ENCODE results near the gene MTERF2. TPM values are rescaled to one million over a fixed set of nuclear protein-coding genes. Genes with fewer than 3 reads are reported as not detected.

Gene MTERF2
- total and polyA plus RNA-seq, 2 of the 13 experiments (the other 11 are each of a cell fraction or from before 2014, with no cell fraction given) = 8.0 to 11.6 TPM

GRCh38 chr12:106980944-106981343, 6.0 kb downstream of the MTERF2 start:
- no TSS peak for BruUV-seq (replicated peaks)
- CTCF ChIA-PET (ENCODE audit: low intra/inter-chr PET ratio, low total read pairs) = no interaction called here
- intact Hi-C loops (cut with micrococcal nuclease; ENCODE audit: unreplicated experiment) = no loop called here
- TF ChIP-seq ZNF558 (CRISPR knock-in tag; IDR thresholded peaks at IDR 0.05; ENCODE audit: borderline replicate concordance) (no peak), GFI1 (CRISPR knock-in tag; IDR thresholded peaks at IDR 0.05; ENCODE audit: borderline replicate concordance) (no peak), SYNCRIP (IDR thresholded peaks at IDR 0.05; ENCODE audit: insufficient read depth, low read depth, low read length) (no peak), ZNF10 (CRISPR knock-in tag; IDR thresholded peaks at IDR 0.05; ENCODE audit: borderline replicate concordance, low read depth) (no peak), ZFP41 (CRISPR knock-in tag; IDR thresholded peaks at IDR 0.05; ENCODE audit: borderline replicate concordance) (no peak), ZNF660 (CRISPR knock-in tag; IDR thresholded peaks at IDR 0.05; ENCODE audit: borderline replicate concordance, low read depth) (no peak), RFX3 (CRISPR knock-in tag; IDR thresholded peaks at IDR 0.05) (no peak), ZNF607 (CRISPR knock-in tag; IDR thresholded peaks at IDR 0.05; ENCODE audit: borderline replicate concordance) (no peak), ZNF557 (CRISPR knock-in tag; IDR thresholded peaks at IDR 0.05) (no peak), ATF4 (CRISPR knock-in tag; IDR thresholded peaks at IDR 0.05) (no peak), ZNF274 (CRISPR knock-in tag; IDR thresholded peaks at IDR 0.05) (no peak), ARHGAP35 (CRISPR knock-in tag; IDR thresholded peaks at IDR 0.05; ENCODE audit: borderline replicate concordance) (no peak), SATB2 (CRISPR knock-in tag; IDR thresholded peaks at IDR 0.05) (no peak), ZNF629 (CRISPR knock-in tag; conservative IDR thresholded peaks at IDR 0.05) (no peak)
- TF ChIP-seq, protein P1, sequence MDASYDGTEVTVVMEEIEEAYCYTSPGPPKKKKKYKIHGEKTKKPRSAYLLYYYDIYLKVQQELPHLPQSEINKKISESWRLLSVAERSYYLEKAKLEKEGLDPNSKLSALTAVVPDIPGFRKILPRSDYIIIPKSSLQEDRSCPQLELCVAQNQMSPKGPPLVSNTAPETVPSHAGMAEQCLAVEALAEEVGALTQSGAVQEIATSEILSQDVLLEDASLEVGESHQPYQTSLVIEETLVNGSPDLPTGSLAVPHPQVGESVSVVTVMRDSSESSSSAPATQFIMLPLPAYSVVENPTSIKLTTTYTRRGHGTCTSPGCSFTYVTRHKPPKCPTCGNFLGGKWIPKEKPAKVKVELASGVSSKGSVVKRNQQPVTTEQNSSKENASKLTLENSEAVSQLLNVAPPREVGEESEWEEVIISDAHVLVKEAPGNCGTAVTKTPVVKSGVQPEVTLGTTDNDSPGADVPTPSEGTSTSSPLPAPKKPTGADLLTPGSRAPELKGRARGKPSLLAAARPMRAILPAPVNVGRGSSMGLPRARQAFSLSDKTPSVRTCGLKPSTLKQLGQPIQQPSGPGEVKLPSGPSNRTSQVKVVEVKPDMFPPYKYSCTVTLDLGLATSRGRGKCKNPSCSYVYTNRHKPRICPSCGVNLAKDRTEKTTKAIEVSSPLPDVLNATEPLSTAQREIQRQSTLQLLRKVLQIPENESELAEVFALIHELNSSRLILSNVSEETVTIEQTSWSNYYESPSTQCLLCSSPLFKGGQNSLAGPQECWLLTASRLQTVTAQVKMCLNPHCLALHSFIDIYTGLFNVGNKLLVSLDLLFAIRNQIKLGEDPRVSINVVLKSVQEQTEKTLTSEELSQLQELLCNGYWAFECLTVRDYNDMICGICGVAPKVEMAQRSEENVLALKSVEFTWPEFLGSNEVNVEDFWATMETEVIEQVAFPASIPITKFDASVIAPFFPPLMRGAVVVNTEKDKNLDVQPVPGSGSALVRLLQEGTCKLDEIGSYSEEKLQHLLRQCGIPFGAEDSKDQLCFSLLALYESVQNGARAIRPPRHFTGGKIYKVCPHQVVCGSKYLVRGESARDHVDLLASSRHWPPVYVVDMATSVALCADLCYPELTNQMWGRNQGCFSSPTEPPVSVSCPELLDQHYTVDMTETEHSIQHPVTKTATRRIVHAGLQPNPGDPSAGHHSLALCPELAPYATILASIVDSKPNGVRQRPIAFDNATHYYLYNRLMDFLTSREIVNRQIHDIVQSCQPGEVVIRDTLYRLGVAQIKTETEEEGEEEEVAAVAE (CRISPR knock-in tag; IDR thresholded peaks at IDR 0.05; ENCODE audit: borderline replicate concordance) = no peak
- TF ChIP-seq, protein P2, sequence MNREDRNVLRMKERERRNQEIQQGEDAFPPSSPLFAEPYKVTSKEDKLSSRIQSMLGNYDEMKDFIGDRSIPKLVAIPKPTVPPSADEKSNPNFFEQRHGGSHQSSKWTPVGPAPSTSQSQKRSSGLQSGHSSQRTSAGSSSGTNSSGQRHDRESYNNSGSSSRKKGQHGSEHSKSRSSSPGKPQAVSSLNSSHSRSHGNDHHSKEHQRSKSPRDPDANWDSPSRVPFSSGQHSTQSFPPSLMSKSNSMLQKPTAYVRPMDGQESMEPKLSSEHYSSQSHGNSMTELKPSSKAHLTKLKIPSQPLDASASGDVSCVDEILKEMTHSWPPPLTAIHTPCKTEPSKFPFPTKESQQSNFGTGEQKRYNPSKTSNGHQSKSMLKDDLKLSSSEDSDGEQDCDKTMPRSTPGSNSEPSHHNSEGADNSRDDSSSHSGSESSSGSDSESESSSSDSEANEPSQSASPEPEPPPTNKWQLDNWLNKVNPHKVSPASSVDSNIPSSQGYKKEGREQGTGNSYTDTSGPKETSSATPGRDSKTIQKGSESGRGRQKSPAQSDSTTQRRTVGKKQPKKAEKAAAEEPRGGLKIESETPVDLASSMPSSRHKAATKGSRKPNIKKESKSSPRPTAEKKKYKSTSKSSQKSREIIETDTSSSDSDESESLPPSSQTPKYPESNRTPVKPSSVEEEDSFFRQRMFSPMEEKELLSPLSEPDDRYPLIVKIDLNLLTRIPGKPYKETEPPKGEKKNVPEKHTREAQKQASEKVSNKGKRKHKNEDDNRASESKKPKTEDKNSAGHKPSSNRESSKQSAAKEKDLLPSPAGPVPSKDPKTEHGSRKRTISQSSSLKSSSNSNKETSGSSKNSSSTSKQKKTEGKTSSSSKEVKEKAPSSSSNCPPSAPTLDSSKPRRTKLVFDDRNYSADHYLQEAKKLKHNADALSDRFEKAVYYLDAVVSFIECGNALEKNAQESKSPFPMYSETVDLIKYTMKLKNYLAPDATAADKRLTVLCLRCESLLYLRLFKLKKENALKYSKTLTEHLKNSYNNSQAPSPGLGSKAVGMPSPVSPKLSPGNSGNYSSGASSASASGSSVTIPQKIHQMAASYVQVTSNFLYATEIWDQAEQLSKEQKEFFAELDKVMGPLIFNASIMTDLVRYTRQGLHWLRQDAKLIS (CRISPR knock-in tag; IDR thresholded peaks at IDR 0.05) = no peak

More at GRCh38 chr12:106980944-106981343, 6.0 kb downstream of the MTERF2 start:
- H3K27ac ChIP-seq (ENCODE audit: extremely low read length, insufficient read depth, low read length) = no peak overlapping the region
- POLR2A ChIA-PET = interaction anchor here (1.0 kb wide), 1 partner anchor 25 kb away, joined by 5 read pairs; the partner anchor contains the start of gene TMEM263
- ATAC-seq (peak; percentile 13; the same call in 2 of the 3 replicates), FAIRE-seq (no peak), DNase-seq (ENCODE audit: low spot score) (no peak)
- no peaks in the 10 kb centered on the region for H3K9me3 ChIP-seq (ENCODE audit: low read length)
- WGBS (ENCODE audit: low lambda C conversion rate) = 88% methylated on average over 7 of the region's 7 CpGs
- no peak overlapping the region for H2AFZ ChIP-seq (ENCODE audit: low read length)
- peaks cover 48% of the 10 kb centered on the region for H3K4me1 ChIP-seq (ENCODE audit: insufficient read depth, low read length)
- H3K9ac ChIP-seq (ENCODE audit: insufficient read depth, low read depth, low read length) = no peak overlapping the region
- peaks cover 3 to 9% of the 10 kb centered on the region in 2 experiments; a peak in 1 of 5 replicates for H3K36me3 ChIP-seq (replicated peaks in 1 of 2; ENCODE audit: control insufficient read depth in 1 of 2, insufficient read depth in 2 of 2, low read length in 2 of 2)
- H3K27me3 ChIP-seq (ENCODE audit: control insufficient read depth in 1 of 2, insufficient read depth in 2 of 2, low read length in 2 of 2) = no peaks in the 10 kb centered on the region
- no peak overlapping the region for H3K4me2 ChIP-seq (ENCODE audit: low read depth, low read length)
- in situ Hi-C loops (cut with HindIII; ENCODE audit: extremely low pct_ligation_motif_present, low pct_unique_long_range_greater_than_20kb) = no loop called here
- H4K20me1 ChIP-seq (ENCODE audit: insufficient read depth, low read length) = no peaks in the 10 kb centered on the region
- no peak overlapping the region for H3K4me3 ChIP-seq (replicated peaks in 1 of 3; ENCODE audit: insufficient read depth in 1 of 3, low read depth in 2 of 3, low read length in 3 of 3)
- H3K79me2 ChIP-seq (ENCODE audit: insufficient read depth, low read length) = peaks cover 9% of the 10 kb centered on the region
